OCI-LY1 (cell line): ENCODE measurements around the gene NR2C1.

Source experiments
- H2AFZ ChIP-seq: fragments of 200-600 bp; sonication (generic), shearing (Covaris generic); 2 replicates; pipeline ENCODE4 v1.6.0; 2014; ENCODE audit warnings: antibody characterized with exemption, mild to moderate bottlenecking, low read length
- H3F3A ChIP-seq: fragments of 200-600 bp; sonication (generic), shearing (Covaris generic); 2 replicates; pipeline ENCODE4 v1.6.0; 2014; ENCODE audit warnings: mild to moderate bottlenecking, antibody characterized with exemption, low read length, moderate library complexity; ENCODE audit not compliant: insufficient read depth
- H3K27ac ChIP-seq: fragments of 200-600 bp; sonication (generic); 2 replicates; pipeline ENCODE4 v1.5.1; 2014; ENCODE audit warnings: low read length, mixed run types, mild to moderate bottlenecking, low read depth; ENCODE audit not compliant: poor library complexity, severe bottlenecking
- H3K27me3 ChIP-seq: fragments of 200-600 bp; sonication (generic); 2 replicates; pipeline ENCODE4 v1.6.0; 2014; ENCODE audit warnings: antibody characterized with exemption, mild to moderate bottlenecking, low read length, moderate library complexity; ENCODE audit not compliant: insufficient read depth
- H3K36me3 ChIP-seq: fragments of 200-600 bp; sonication (generic); 2 replicates; pipeline ENCODE4 v1.6.1; 2014; ENCODE audit warnings: mild to moderate bottlenecking, antibody characterized with exemption, low read length, moderate library complexity, mixed read lengths; ENCODE audit not compliant: insufficient read depth
- H3K4me1 ChIP-seq: fragments of 200-600 bp; sonication (generic); 2 replicates; pipeline ENCODE4 v1.5.1; 2014; ENCODE audit warnings: mild to moderate bottlenecking, low read length, moderate library complexity; ENCODE audit not compliant: insufficient read depth, severe bottlenecking
- H3K4me2 ChIP-seq: fragments of 200-600 bp; sonication (generic), shearing (Covaris generic); 2 replicates; pipeline ENCODE4 v1.6.1; 2014; ENCODE audit warnings: low read length
- H3K4me3 ChIP-seq: fragments of 200-600 bp; sonication (generic); 2 replicates; pipeline ENCODE4 v1.5.1; 2014; ENCODE audit warnings: low read length, low read depth, mild to moderate bottlenecking, mixed read lengths; ENCODE audit not compliant: poor library complexity, severe bottlenecking
- H3K79me2 ChIP-seq: fragments of 200-600 bp; shearing (Covaris generic); 2 replicates; pipeline ENCODE4 v1.6.1; 2016; ENCODE audit warnings: mixed run types, low read length, mixed read lengths; ENCODE audit not compliant: insufficient read depth
- H3K9ac ChIP-seq: fragments of 200-600 bp; sonication (generic), shearing (Covaris generic); 2 replicates; pipeline ENCODE4 v1.6.1; 2014; ENCODE audit warnings: mild to moderate bottlenecking, low read length, mixed read lengths
- H3K9me2 ChIP-seq: fragments of 200-600 bp; sonication (generic), shearing (Covaris generic); 2 replicates; pipeline ENCODE4 v1.6.1; 2014; ENCODE audit warnings: low read depth, mild to moderate bottlenecking, low read length, mixed read lengths
- H3K9me3 ChIP-seq: fragments of 200-600 bp; shearing (Covaris generic); 2 replicates; pipeline ENCODE4 v1.6.1; 2014; ENCODE audit warnings: low read length, mixed read lengths
- H4K20me1 ChIP-seq: fragments of 200-600 bp; sonication (generic), shearing (Covaris generic); 2 replicates; pipeline ENCODE4 v1.6.0; 2016; ENCODE audit warnings: mild to moderate bottlenecking, low read length; ENCODE audit not compliant: insufficient read depth
- CTCF ChIP-seq: fragments of 200-600 bp; sonication (generic), shearing (Covaris generic); IDR thresholded peaks from 2 replicates; pipeline ENCODE4 v1.5.1; 2017; ENCODE audit warnings: mild to moderate bottlenecking, antibody characterized with exemption, low read length, moderate library complexity, mixed read lengths
- EZH2 ChIP-seq: fragments of 200-600 bp; sonication (generic), shearing (Covaris generic); IDR thresholded peaks from 2 replicates; pipeline ENCODE4 v1.8.0; 2017; ENCODE audit warnings: borderline replicate concordance, mixed run types, mild to moderate bottlenecking, antibody characterized with exemption, low read length, moderate library complexity, mixed read lengths

The NR2C1 gene

GRCh38 chr12:95034750-95035149 lies 38.7 kb downstream of the NR2C1 start:
- H2AFZ ChIP-seq, result no peak overlapping the region
- H3K4me3 ChIP-seq, result no peak overlapping the region
- H3K79me2 ChIP-seq, result no peaks in the 10 kb centered on the region
- H3K4me1 ChIP-seq, result no peaks in the 10 kb centered on the region
- no peaks in the 10 kb centered on the region for H3K9me3 ChIP-seq
- H3K4me2 ChIP-seq, result no peak overlapping the region
- H4K20me1 ChIP-seq, result no peaks in the 10 kb centered on the region
- no peaks in the 10 kb centered on the region for H3F3A ChIP-seq
- no peak overlapping the region for H3K27ac ChIP-seq
- no peaks in the 10 kb centered on the region for H3K27me3 ChIP-seq
- peaks cover 58% of the 10 kb centered on the region for H3K36me3 ChIP-seq
- TF ChIP-seq EZH2 (no peak), CTCF (no peak)
- H3K9me2 ChIP-seq, result no peaks in the 10 kb centered on the region
- no peak overlapping the region for H3K9ac ChIP-seq

DNA sequence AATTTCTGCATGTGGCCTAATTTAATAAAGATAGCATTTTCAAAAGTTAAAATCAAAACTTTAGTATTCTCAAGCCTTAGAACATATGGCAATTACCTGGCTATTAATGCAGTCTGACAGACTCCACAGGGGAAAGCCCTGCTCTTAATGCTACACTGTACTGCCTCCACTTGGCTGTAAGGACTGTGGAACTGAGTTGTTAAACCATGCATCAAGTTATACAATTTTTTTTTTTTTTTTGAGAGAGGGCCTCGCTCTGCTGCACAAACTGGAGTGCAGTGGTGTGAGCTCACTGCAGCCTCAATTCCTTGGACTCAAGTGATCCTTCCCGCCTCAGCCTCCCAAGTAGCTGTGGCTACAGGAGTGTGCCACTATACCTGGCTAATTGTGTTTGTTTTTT lies 50.9 kb downstream of the NR2C1 start:
- H2AFZ ChIP-seq, result no peak overlapping the region
- H3K9ac ChIP-seq, result no peak overlapping the region
- H3K4me2 ChIP-seq, result no peak overlapping the region
- H3K9me3 ChIP-seq, result no peaks in the 10 kb centered on the region
- H3K27ac ChIP-seq, result no peak overlapping the region
- H4K20me1 ChIP-seq, result no peaks in the 10 kb centered on the region
- peaks cover 7% of the 10 kb centered on the region; the same call in 1 of the 2 replicates for H3K36me3 ChIP-seq
- no peaks in the 10 kb centered on the region for H3K4me1 ChIP-seq
- no peak overlapping the region for H3K4me3 ChIP-seq
- no peaks in the 10 kb centered on the region for H3K9me2 ChIP-seq
- H3F3A ChIP-seq, result no peaks in the 10 kb centered on the region
- no peaks in the 10 kb centered on the region for H3K79me2 ChIP-seq
- TF ChIP-seq EZH2 (no peak), CTCF (no peak)
- no peaks in the 10 kb centered on the region for H3K27me3 ChIP-seq

GRCh38 chr12:95017482-95017881 lies 55.9 kb downstream of the NR2C1 start:
- no peak overlapping the region for H3K4me2 ChIP-seq
- H3K27ac ChIP-seq, result no peak overlapping the region
- no peaks in the 10 kb centered on the region for H4K20me1 ChIP-seq
- H3K9ac ChIP-seq, result no peak overlapping the region
- no peak overlapping the region for H2AFZ ChIP-seq
- H3K4me3 ChIP-seq, result no peak overlapping the region
- TF ChIP-seq EZH2, result no peak
- no peak for TF ChIP-seq CTCF
- no peaks in the 10 kb centered on the region for H3K36me3 ChIP-seq
- H3K9me3 ChIP-seq, result no peaks in the 10 kb centered on the region; the same call in 1 of the 2 replicates
- no peaks in the 10 kb centered on the region for H3F3A ChIP-seq
- no peaks in the 10 kb centered on the region for H3K27me3 ChIP-seq
- H3K4me1 ChIP-seq, result no peaks in the 10 kb centered on the region
- no peaks in the 10 kb centered on the region for H3K79me2 ChIP-seq
- no peaks in the 10 kb centered on the region for H3K9me2 ChIP-seq
